SK-N-SH treated with all-trans-retinoic acid at 6 μM for 48 hours (cell line): Measurements from ENCODE around the gene FCER1G.

Source experiments
- ATAC-seq: fragments of 200-7000 bp; cut with Tn5 transposase; 3 replicates; pipeline ENCODE4 v1.9.1; 2020; ENCODE audit warnings: mild to moderate bottlenecking, moderate library complexity
- ARNTL ChIP-seq: fragments of 450-650 bp; formaldehyde crosslinking; IDR thresholded peaks from 2 replicates; pipeline ENCODE4 v1.5.0; 2020; ENCODE audit warnings: low read depth, mild to moderate bottlenecking, moderate library complexity, borderline replicate concordance
- BACH2 ChIP-seq: fragments of 250-450 bp; sonication (Bioruptor Pico); IDR thresholded peaks from 2 replicates; pipeline ENCODE4 v1.9.0; 2021; ENCODE audit warnings: mild to moderate bottlenecking, borderline replicate concordance
- CREB5 ChIP-seq: fragments of 250-450 bp; sonication (Bioruptor Pico); IDR thresholded peaks from 2 replicates; pipeline ENCODE4 v1.5.1; 2020; ENCODE audit warnings: low read depth, mild to moderate bottlenecking, moderate library complexity
- CSDC2 ChIP-seq: fragments of 250-450 bp; sonication (Bioruptor Pico); IDR thresholded peaks from 2 replicates; pipeline ENCODE4 v1.5.0; 2020; ENCODE audit warnings: mild to moderate bottlenecking, moderate library complexity
- CSRNP3 ChIP-seq: fragments of 250-450 bp; sonication (Bioruptor Pico); IDR thresholded peaks from 2 replicates; pipeline ENCODE4 v1.5.1; 2021; ENCODE audit warnings: mild to moderate bottlenecking, moderate library complexity
- ESRRG ChIP-seq: fragments of 250-450 bp; sonication (Bioruptor Pico); IDR thresholded peaks from 2 replicates; pipeline ENCODE4 v1.6.1; 2021; ENCODE audit warnings: mild to moderate bottlenecking
- GLIS3 ChIP-seq: fragments of 250-450 bp; sonication (Bioruptor Pico); IDR thresholded peaks from 2 replicates; pipeline ENCODE4 v1.5.0; 2020; ENCODE audit warnings: mild to moderate bottlenecking, moderate library complexity
- OSR1 ChIP-seq: fragments of 250-450 bp; sonication (Bioruptor Pico); IDR thresholded peaks from 2 replicates; pipeline ENCODE4 v1.8.0; 2022; ENCODE audit warnings: moderate library complexity, mild to moderate bottlenecking, inconsistent platforms
- PATZ1 ChIP-seq: fragments of 250-450 bp; sonication (Bioruptor Pico); IDR thresholded peaks from 2 replicates; pipeline ENCODE4 v1.8.0; 2020; ENCODE audit warnings: mild to moderate bottlenecking, moderate library complexity, borderline replicate concordance
- PPARA ChIP-seq: fragments of 250-450 bp; sonication (Bioruptor Pico); IDR thresholded peaks from 2 replicates; pipeline ENCODE4 v1.5.0; 2020; ENCODE audit warnings: mild to moderate bottlenecking, borderline replicate concordance
- RARB ChIP-seq: fragments of 250-450 bp; sonication (Bioruptor Pico); IDR thresholded peaks from 2 replicates; pipeline ENCODE4 v1.8.0; 2021; ENCODE audit warnings: mild to moderate bottlenecking, moderate library complexity
- SNAI2 ChIP-seq: fragments of 250-450 bp; sonication (Bioruptor Pico); IDR thresholded peaks from 2 replicates; pipeline ENCODE4 v1.5.0; 2020; ENCODE audit warnings: mild to moderate bottlenecking, moderate library complexity
- TCF4 ChIP-seq: fragments of 250-450 bp; sonication (Bioruptor Pico); IDR thresholded peaks from 2 replicates; pipeline ENCODE4 v1.8.0; 2021; ENCODE audit warnings: mild to moderate bottlenecking, moderate library complexity, borderline replicate concordance
- TOX ChIP-seq: fragments of 250-450 bp; sonication (Bioruptor Pico); IDR thresholded peaks from 2 replicates; pipeline ENCODE4 v1.8.0; 2021; ENCODE audit warnings: mild to moderate bottlenecking, moderate library complexity, borderline replicate concordance
- ZC3H10 ChIP-seq: fragments of 250-450 bp; sonication (Bioruptor Pico); IDR thresholded peaks from 2 replicates; pipeline ENCODE4 v1.5.1; 2021; ENCODE audit warnings: mild to moderate bottlenecking, moderate library complexity
- ZFP3 ChIP-seq: fragments of 250-450 bp; sonication (Bioruptor Pico); IDR thresholded peaks from 2 replicates; pipeline ENCODE4 v1.5.0; 2020; ENCODE audit warnings: mild to moderate bottlenecking, moderate library complexity
- ZFP30 ChIP-seq: fragments of 450-650 bp; formaldehyde crosslinking; IDR thresholded peaks from 2 replicates; pipeline ENCODE4 v1.5.0; 2022; ENCODE audit warnings: mild to moderate bottlenecking, moderate library complexity
- ZNF565 ChIP-seq: fragments of 450-650 bp; formaldehyde crosslinking; conservative IDR thresholded peaks from 2 replicates; pipeline ENCODE4 v1.5.0; 2020; ENCODE audit warnings: low read depth, mild to moderate bottlenecking, moderate library complexity
- ZNF70 ChIP-seq: fragments of 450-650 bp; formaldehyde crosslinking; IDR thresholded peaks from 2 replicates; pipeline ENCODE4 v1.5.0; 2020; ENCODE audit warnings: mild to moderate bottlenecking, moderate library complexity
- ZNF8 ChIP-seq: fragments of 450-650 bp; formaldehyde crosslinking; IDR thresholded peaks from 2 replicates; pipeline ENCODE4 v1.5.0; 2020; ENCODE audit warnings: mild to moderate bottlenecking, moderate library complexity
- TF ChIP-seq, protein P1 (sequence below): fragments of 250-450 bp; sonication (Bioruptor Pico); IDR thresholded peaks from 2 replicates; pipeline ENCODE4 v1.5.0; 2020; ENCODE audit warnings: mild to moderate bottlenecking, moderate library complexity

Gene FCER1G

DNA sequence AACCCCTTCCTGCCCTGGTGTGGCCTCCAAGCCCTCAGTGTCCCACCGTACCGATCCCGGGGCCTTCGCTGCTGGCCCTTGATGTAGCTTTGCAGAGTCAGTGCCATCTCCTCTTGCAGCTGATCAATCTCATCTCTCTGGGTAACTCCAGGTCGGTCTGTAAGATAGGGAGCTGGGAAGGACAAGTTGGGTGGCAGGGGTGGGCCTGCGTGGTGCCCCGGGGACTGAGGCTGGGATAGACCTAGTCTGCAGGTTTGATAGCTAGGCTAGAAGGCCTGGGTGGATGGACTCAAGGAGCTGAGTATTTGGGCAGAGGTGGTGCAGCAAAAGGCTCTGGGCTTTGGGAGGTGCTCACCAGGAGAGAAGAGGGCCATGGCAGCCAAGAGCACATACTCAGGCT, 15.7 kb downstream of the FCER1G start (continued):
- TF ChIP-seq ZC3H10 (CRISPR knock-in tag) (no peak), ZFP3 (no peak)

DNA sequence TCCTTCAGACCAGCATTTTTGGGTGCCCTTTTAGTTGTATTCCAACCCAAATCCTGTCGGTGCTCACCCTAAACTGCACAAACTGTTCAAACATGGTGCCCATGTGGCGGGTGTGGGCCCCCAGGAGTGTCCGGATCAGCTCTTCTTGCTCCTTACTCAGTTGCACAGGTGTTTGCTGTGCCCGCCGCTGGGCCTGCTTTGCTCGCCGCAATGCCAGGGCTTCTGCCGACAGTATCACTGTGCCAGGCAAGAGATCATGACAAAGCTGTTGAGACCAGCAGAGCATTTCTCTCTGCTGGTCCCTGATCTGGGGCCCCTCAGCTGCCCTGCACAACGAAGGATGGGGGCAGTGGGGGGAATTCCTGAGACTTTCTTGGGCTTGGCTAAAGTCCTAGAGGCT, 18.0 kb downstream of the FCER1G start:
- ATAC-seq: no peak
- TF ChIP-seq ESRRG (CRISPR knock-in tag) (no peak), OSR1 (CRISPR knock-in tag) (no peak), ZNF565 (CRISPR knock-in tag) (no peak), CSRNP3 (no peak), ZNF70 (CRISPR knock-in tag) (no peak), BACH2 (CRISPR knock-in tag) (no peak), CREB5 (no peak), CSDC2 (CRISPR knock-in tag) (no peak), ZFP30 (CRISPR knock-in tag) (no peak), ARNTL (no peak), PPARA (CRISPR knock-in tag) (no peak), ZFP3 (no peak), GLIS3 (CRISPR knock-in tag) (no peak), ZC3H10 (CRISPR knock-in tag) (no peak), PATZ1 (CRISPR knock-in tag) (no peak)

DNA sequence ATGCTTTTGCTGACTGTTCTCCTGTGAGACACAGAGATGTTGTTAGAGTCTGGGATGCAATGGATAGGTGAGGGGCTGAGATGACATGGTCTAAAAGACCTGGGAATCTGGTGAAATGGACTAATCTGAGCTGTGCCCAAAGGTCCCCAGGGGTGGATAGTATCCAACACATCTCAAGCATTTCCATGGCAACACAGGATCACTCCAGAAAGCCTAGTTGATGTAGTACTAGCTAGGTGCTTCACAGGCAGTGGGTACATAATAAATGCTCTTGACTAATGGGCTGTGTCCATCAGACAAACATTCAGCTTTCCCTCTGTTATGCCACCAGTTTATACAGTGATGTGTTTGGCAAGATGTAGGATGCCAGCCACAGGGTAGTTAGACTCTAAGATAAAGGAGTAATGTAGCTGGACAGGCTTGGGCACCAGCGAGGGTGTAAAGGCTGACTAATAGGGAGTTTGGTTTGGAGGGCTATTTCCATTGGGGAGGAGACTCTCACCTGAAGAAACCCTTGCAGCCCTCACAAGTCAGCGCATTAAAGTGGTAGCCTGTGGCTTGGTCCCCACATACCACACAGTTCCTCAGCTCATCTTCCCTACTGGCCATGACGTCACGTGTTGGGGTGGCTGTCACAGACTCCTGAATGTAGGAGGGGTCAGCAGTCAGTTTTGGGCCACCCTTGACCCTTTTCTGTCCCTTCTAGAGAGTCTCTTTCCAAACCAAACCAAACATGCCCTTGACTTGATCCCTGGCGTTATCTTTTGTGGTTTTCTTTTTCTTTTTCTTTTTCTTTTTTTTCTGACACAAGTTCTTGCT, 21.1 kb downstream of the FCER1G start:
- no peak for TF ChIP-seq TCF4
- ATAC-seq: no peak; the same call in 2 of the 3 replicates

GRCh38 chr1:161238039-161238473, 23.0 kb downstream of the FCER1G start, which contains the start of gene NR1I3:
Gene NR1I3 (minus strand): TSS chr1:161238203. CDS start chr1:161236565, 1,638 bp downstream.
- no peak for ATAC-seq
- no peak for TF ChIP-seq ZC3H10 (CRISPR knock-in tag)
- no peak for TF ChIP-seq ZFP3
- TF ChIP-seq PPARA (CRISPR knock-in tag): no peak
- TF ChIP-seq, protein P1, sequence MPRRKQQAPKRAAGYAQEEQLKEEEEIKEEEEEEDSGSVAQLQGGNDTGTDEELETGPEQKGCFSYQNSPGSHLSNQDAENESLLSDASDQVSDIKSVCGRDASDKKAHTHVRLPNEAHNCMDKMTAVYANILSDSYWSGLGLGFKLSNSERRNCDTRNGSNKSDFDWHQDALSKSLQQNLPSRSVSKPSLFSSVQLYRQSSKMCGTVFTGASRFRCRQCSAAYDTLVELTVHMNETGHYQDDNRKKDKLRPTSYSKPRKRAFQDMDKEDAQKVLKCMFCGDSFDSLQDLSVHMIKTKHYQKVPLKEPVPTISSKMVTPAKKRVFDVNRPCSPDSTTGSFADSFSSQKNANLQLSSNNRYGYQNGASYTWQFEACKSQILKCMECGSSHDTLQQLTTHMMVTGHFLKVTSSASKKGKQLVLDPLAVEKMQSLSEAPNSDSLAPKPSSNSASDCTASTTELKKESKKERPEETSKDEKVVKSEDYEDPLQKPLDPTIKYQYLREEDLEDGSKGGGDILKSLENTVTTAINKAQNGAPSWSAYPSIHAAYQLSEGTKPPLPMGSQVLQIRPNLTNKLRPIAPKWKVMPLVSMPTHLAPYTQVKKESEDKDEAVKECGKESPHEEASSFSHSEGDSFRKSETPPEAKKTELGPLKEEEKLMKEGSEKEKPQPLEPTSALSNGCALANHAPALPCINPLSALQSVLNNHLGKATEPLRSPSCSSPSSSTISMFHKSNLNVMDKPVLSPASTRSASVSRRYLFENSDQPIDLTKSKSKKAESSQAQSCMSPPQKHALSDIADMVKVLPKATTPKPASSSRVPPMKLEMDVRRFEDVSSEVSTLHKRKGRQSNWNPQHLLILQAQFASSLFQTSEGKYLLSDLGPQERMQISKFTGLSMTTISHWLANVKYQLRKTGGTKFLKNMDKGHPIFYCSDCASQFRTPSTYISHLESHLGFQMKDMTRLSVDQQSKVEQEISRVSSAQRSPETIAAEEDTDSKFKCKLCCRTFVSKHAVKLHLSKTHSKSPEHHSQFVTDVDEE: no peak
- no peak for TF ChIP-seq TCF4
- no peak for TF ChIP-seq OSR1 (CRISPR knock-in tag)
- no peak for TF ChIP-seq TOX (CRISPR knock-in tag)
- TF ChIP-seq ARNTL: no peak
- no peak for TF ChIP-seq GLIS3 (CRISPR knock-in tag)

DNA sequence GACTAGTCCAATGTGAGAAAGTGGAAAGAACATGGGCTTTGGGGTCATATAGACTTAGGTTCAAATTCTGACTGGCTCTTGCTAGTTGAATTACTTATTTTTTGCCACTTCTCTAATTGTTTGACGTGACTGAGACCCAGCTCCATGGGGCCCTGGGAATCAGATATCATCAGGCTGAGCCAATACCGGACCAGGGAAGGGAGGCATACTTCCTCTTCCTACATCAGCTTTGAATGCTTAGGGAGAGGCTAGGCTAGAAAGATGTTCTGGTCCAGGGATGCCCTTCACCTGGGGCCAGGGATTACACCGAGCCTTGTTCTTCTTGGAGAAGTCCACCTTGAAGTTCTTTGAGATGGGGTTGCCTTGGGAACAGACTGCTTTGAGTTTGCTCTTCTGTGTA, 26.6 kb downstream of the FCER1G start:
- no peak for ATAC-seq
- TF ChIP-seq PATZ1 (CRISPR knock-in tag) (no peak), SNAI2 (CRISPR knock-in tag) (no peak), CSDC2 (CRISPR knock-in tag) (no peak), ZFP3 (no peak), TOX (CRISPR knock-in tag) (no peak), RARB (CRISPR knock-in tag) (no peak), CSRNP3 (no peak), ZNF8 (no peak), CREB5 (no peak), ESRRG (CRISPR knock-in tag) (no peak), ZNF565 (CRISPR knock-in tag) (no peak), ARNTL (no peak), ZNF70 (CRISPR knock-in tag) (no peak)
